ENCODE data around the gene DSG2.
"Not testable (repeated sequence)": the region's sequence is repeated elsewhere in the genome, so short reads cannot be mapped to it uniquely, and the experiment has no call there.

Gene DSG2

DNA sequence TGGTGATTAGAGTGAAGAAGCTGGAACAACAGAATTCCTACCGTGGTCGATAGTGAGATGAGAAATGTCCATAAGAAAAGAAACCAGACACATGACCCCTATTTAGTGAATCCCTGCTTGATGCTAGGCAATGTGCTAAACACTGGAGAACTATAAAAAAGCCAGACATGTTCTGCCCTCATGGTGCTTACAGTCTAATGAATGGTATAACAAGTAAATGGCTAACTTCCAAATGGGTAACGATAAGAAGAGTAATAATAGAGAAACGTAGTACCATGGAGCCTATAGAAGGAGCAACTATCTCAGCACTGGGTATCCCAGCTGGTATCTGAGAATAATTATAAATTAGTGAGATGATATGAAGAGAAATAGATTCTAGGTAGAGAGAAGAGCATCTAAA is 5.0 kb downstream of the DSG2 start:
- DNase-seq, result no peak

DNA sequence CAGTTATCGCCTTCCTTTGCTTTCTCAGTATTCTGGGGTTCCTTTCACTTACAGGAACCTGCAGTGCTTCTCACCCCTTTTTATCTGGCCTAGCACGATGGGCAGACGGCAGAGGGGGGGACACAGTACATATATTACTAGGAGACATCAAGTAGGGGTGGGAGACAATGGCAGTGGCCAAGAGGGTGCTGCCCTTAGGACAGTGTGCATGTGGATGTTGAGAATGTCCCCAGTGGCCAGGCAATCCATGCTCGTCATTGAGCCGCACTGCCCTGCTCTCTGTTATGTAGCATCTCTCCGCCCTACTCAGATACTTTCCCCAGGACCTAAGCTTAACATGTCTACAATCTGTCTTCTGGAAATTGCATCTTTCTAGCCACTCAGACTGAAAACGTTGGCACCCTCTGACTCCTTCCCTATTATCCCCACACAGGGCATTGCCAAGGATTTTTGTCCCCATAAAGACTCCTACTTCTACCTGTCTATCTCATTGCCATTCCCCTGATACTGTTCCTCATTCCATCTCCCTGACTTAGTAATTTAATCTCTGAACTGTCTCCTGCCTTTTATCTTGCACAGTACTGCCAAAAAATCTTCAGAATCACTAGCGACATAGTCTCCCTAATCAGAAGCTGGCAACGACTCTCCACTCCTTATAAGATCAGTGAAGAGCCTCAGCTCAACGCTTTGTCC is 6.6 kb downstream of the DSG2 start:
- DNase-seq, result no peak

DNA sequence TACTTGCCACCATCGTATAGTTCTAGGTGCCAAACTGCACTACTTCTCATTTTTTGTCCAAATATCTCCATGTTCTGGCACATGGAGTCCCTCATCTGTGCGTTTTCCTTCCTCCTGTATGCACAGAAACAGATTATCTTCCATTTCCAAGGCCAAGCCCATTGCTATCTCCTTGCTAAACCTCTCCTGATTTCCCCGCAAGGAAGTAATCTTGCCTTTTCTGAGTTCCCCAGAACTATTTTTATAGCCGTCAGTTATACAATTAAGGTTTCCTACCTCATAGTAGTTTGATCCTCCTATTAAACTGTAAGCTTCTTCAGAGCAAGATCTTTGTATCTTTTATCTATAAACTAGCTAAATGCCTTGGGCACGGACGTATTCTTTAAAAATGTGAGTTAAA is 7.2 kb downstream of the DSG2 start:
- no peak for DNase-seq

DNA sequence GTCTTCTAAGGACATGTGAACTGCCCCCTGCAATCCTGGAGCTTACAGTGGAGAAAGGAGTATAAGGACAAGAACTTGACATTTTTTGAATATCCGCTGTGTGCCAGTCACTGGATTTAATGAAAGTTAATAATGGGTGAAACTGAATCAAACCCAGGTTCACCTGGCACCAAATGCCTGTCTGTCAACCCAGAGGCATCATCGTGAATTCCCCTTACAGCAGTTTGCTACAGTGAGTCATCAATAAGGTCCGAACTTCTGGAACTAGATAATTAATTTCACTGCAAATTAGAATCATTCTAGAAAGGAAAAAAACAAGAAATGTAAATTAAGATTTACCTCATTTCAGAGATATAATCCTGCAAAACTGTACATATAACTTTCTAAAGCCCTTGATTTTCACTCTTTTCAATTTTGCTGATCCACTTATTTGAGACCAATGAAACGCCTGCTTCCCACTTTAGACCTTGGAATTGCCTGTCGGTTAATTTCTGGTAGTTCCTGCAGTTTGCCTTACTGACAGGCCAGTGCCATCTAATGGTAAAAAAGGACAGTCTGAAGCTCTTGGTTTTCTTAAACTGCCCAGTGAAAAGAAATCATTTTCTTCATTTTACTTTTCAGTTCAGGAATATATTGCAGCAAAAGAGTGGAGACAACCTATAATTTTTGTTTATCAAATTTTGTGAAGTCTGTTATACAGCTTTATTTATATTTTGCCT is 8.2 kb downstream of the DSG2 start:
- DNase-seq, result no peak

DNA sequence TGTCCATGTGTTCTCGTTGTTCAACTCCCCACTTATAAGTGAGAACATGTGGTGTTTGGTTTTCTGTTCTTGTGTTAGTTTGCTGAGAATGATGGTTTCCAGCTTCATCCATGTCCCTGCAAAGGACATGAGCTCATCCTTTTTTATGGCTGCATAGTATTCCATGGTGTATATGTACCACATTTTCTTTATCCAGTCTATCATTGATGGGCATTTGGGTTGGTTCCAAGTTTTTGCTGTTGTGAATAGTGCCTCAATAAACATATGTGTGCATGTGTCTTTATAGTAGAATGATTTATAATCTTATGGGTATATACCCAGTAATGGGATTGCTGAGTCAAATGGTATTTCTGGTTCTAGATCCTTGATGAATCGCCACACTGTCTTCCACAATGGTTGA is 9.1 kb downstream of the DSG2 start:
- DNase-seq, result not testable (repeated sequence)

DNA sequence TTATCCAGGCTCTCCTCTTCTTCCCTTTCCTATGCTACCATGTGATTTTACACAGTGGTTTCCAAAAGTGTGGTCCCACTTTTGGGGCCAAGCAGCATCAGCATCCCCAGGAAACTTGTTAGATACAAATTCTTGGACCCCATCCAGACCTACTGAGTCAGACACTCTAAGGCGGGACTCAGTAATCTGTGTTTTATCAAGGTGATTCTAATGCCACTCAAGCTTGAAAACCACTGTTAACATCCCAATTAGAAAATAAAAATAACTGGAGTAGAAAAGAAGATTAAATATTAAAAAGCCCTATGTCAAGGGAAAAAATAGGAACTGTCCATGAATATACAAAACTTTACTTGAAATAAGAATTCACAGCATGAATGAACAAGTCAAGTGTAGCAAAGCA is 10.8 kb downstream of the DSG2 start:
- no peak for DNase-seq

DNA sequence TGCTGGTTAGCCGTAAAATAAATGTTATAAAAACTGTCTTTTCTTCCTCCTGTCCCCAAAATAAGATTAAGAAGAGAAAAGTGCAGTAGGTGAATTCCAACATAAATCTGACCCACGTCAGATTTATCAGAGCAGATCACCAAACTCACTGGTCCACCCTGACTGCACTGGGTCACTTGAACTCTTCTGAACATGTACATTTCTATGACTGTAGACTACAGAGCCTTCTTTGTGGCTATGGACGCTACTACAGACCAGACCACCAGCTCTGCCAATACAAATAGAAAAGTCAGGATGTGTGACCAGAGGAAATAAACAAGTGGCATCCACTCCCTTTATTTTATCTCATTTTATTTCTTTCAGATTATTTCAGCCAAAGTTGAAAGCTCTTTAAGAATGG is 11.6 kb downstream of the DSG2 start:
- no peak for DNase-seq

DNA sequence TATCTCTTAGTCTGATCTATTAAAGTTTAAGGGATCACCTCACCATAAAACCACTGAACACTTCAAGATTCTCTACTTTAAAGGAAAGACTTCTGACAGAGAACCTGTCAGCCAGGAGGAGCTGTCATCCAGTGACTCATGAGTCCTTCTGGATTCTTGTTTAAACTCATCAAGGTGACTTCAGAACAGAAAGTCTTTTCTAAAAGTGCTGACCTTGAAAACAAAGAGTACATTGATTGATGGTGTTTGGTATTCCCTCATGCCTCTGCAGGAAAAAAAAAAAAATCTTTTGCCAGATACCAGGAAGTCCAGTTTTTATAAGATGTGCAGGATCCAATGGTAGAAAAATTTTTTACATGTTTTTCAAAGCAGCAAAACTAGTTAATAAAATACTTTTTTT is 12.3 kb downstream of the DSG2 start:
- no peak for DNase-seq

DNA sequence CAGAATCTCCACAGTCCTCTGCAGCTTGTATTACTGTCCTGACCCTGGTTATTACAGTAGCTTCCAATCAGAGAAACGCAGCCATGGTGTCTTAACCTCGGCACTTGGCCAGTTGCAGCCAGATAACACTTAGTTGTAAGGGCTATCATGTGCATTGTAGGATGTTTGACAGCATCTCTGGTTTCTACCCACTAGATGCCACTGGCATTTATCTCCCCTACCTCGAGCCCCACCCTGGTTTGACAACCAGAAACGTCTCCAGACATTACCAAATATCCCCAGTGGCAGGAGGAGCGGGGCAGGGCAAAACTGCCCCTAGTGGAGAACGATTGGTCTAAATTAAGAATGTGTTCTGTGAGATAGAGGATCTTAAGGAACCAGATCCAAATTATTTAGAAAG is 13.1 kb downstream of the DSG2 start:
- no peak for DNase-seq

DNA sequence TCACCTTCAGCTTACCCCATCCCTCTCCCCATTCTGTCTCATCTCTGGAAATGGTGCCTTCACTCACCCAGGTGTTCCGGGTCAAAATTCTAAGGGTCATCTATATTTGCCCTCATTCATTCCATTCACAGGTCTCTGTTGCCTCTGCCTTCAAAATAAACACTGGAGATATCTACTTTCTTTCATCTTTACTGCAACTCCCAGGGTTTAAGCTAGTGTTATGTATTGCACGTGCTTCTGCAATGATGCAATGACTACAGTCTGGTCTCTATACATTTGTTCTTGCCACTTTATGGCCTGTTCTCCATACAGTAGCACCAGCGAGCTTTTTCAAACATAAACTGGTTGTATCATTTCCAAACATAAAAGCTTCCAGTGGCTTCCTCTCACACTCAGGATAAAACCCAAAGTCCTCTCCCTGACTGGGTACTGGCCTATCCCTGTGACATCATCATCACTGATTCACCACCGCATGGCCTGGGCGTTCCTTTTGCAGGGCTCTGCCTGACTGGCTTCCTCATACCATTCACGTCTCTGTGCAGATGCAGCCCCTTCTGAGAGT is 14.3 kb downstream of the DSG2 start:
- DNase-seq, result no peak

DNA sequence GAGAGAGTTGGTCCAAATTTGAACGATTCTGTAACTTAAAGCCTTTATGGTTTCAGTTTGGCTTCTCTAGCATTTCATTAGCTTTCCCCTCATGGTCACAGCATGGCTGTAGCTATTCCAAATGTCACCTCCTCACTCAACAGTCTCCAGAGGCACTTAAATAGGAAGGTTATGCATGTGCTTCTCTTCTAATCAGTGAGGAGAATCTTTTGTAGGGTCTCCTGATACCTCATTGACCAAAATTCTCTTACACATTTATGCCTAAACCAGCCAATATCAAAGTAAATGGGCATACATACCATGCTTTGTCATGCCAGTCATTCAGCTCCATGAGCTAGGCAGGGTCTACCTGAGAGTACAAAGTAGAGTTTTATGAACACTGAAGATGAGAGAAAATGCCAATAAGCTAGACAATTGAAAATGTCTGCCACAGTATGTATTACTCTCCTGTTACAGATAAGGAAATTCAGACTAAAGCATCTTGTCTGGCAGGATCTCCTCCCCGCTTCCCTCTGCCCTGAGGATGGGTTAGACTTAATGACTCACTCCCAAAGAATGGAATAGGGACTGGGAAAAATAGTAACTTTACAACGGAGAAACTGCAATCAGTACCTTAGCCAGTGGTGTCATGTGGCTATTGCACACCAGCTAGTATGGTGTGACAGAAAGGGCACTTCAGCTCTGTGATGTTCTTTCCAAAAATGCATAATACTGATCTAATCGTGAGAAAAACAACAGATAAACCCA is 15.4 kb downstream of the DSG2 start:
- DNase-seq, result no peak

DNA sequence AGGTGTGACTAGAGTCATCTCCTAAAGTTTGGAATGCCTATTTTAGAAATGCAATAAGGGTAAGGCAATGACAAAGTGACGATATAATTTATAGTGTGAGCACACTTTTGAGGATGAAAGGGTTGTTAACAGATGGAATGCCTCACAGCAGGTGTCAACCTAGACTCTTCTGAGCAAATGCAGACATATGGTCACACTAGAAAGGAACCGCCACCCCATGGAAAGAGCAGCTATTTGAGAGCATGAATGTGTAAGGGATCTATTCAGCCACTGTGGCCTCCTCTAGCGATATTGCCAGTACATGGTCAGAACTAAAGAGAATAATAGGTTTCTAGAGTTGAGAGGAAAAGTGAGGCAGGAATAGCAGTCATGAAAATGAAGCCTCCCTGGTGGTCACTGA is 18.5 kb downstream of the DSG2 start:
- peak; percentile 55 for DNase-seq

DNA sequence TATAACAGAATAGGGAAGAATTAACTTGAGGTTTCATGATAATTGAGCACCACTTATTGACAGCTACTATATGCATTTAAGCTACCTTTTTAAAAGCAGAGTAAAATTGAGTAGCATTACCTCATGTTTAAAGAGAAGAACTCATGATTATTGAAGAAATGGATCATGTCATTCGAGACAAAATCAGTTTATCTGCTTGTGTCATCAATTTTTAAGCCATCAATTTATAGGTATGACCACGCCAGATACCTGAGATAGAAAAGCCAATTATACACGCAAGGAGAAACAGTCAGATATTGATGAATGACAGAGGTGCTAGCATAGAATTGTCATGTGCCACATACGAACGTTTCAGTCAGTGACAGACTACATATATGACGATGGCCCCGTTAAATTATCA is 28.4 kb downstream of the DSG2 start:
- no peak for DNase-seq

DNA sequence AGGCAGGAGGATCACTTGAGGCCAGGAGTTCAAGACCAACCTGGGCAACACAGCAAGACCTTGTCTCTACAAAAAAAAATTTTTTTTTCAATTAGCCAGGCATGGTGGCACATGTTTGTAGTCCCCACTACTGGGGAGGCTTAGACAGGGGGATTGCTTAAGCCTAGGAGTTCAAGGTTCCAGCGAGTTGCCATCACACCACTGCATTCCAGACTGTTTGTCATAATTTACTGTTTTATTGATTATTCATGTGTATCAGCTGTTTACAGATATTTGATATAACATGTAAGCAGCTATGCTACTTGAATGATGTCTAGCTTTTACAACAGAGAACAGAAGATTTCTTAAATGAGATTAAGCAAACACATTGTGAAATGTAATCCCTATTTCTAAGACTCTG is 35.3 kb downstream of the DSG2 start:
- DNase-seq, result no peak

DNA sequence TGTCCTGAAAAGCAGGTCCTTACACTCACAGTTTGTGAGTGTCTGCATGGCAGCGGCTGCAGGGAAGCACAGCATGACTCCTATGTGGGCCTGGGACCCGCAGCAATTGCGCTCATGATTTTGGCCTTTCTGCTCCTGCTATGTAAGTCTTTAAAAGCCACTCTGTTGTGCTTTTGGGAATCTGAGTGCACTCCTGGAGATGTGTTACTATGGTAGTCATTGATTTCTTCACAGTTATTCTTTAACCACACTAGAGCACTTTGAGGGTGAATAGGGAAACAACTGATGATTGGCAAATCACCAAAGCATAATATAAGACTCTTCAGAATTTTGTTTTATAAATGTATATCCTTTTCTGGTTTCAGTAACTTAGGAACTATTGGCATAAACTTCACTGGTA is 40.9 kb downstream of the DSG2 start:
- DNase-seq, result no peak

DNA sequence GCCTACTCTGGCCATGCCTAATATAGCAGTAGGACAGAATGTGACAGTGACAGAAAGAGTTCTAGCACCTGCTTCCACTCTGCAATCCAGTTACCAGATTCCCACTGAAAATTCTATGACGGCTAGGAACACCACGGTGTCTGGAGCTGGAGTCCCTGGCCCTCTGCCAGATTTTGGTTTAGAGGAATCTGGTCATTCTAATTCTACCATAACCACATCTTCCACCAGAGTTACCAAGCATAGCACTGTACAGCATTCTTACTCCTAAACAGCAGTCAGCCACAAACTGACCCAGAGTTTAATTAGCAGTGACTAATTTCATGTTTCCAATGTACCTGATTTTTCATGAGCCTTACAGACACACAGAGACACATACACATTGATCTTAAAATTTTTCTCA is 48.5 kb downstream of the DSG2 start:
- DNase-seq, result no peak

DNA sequence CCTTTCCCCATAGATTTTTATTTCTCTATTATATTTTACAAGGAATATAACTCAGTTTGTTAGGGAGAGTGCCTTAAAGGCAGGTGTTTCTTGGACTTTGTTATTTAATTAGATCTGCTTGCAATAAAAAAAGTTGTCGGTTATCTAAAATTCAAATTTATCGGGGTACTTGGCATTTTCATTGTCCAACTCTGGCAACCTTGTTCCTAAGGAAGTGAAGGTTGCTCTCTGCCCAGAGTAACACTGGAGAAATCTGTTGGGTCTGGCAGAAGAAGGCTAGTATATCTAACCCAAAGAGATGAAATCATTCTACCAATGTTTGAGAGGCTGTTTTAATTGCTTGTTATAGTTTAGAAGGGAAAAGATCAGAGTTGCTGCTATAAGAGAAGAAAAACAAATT is 50.9 kb downstream of the DSG2 start:
- no peak for DNase-seq

DNA sequence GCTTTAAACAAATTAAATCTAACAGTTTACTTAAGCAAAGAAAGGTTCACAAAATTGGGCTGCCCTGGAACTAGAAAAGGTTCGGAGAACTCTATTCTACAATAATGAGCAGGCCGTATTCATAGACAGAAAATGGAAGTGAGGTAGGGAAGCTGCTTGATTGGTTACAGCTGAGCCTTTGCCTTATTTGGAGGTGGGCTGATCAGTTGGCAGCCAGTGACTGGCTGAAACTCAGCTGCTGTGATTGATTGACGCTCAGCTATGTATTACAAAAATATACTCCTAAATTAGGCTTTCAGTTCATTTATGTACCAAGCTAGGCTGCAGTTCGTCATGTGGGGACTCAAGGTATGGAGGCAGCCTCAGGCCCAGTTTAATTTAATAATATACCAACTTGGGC is 51.4 kb downstream of the DSG2 start:
- DNase-seq, result no peak

DNA sequence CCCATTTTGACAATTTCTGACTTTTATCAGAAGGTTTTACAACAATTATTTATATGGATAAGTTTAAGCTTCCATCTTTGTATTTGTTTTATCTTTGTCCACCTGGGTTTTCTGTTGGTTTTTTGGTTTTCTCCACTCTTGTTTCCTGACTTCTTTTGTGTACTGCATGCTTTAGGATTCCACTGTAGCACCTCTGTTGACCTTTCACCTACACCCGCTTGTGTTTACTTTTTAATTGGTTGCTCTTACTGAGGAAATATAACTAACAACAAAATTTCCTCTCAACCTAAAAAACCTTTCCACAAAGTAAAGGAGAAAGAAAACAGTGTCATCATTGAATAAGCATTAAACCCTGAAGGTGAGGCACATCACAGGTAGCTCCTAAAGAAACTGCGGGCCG is 53.9 kb downstream of the DSG2 start:
- DNase-seq, result no peak

DNA sequence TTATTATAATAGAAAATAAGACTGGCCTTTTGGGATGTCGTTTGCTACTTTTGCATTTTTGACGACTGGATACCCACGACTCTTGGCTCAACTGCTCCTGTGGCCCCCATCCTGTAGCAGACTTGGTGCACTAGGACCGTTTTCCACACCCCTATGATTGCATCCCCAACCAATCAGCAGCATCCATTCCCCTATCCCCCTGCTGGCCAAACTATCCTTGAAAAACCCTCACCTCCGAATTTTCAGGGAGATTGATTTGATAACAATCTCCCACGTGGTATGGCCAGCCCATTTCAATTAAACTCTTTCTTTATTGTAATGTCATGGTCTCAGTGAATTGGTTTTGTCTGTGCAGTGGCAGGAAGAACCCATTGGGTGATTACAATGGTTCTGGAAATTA is 55.8 kb downstream of the DSG2 start:
- DNase-seq, result no peak

DNA sequence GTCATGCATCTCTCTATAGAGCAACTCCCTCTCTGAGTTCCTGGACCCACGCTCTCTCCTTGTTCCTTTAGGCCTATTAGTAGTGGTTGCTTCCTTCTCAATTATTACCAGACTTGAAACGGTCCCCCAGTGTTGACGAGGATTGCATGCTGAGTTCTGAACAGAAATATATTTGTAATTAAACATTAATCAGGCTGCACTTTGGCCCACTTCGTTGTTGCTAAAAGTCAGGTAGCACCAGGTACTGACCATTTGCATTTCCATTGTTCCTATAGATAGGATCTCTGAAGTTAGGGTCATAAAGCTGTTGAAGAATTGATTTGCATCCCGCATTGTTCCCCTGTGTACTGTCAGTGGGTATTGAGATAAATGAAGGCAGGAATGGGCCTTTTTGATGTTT is 56.8 kb downstream of the DSG2 start:
- no peak for DNase-seq

DNA sequence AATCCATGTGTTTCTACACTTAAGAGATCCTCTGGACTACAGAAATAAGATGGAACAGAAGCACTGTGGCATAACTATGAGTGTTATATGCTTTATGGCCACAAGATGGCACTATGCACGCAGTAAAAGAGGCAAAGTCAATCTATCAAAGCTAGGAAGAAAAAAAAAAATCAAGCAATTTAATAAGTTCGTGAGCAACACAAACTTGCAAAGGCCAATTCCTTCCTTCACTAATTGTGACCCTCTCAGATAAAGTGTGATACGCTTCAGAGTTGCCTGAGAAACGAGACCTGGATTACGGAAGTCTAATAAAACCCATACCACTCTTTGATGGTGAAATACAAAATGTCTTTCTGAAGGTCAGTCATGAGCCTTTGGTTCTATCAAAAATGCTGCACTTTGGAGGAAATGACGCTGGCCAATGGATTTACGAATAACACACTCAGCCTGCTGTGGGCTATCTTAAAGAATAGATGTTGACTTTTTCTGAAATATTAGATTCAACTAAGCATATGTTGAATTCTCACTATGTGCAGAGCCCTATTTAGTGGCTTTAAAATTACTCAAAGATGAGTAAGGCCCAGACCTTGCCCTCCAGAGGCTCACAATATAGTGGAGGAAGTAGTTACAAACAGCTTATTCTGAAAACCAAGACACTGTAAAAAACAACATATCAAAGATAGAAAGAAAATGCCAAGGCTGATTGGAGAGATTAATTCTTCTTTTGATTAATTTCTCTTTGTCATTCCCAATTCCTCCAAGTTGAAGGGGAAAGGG is 58.2 kb downstream of the DSG2 start:
- peak; percentile 40 for DNase-seq

DNA sequence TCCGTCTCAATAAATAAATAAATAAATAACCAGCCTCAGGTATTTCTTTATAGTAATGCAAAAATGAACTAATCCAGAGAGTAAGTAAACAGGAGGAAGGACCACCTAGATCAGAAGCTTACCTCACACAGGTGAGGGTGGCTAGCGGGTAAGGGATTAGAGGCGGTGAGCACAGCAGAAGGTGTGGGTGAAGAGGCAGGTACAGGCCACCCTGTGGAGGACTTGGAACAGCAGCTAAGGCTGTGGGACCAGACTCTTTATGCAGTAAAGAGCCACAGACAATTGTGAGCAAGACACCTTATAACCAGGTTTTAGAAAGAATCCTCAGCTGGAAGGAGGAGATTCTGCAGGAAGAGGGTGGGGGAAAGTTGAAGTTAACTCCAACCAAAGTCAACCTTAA is 59.5 kb downstream of the DSG2 start:
- no peak for DNase-seq

All from NCI-H2171 (cell line).